IPS DF 4.7 (cell line): ENCODE results near the gene ALKBH3.

Experiments used
- DNase-seq: peaks from one replicate; pipeline ENCODE4 v3.0.0-alpha.2; 2013; ENCODE audit warnings: low spot score; ENCODE audit errors: extremely low read depth

The ALKBH3 gene

GRCh38 chr11:43937434-43938411, 57.1 kb downstream of the ALKBH3 start:
- no peak for DNase-seq

- no peak for DNase-seq
Observed at GRCh38 chr11:43941257-43941994, 60.8 kb downstream of the ALKBH3 start.

GRCh38 chr11:43942662-43943371, 62.2 kb downstream of the ALKBH3 start:
- no peak for DNase-seq

DNA sequence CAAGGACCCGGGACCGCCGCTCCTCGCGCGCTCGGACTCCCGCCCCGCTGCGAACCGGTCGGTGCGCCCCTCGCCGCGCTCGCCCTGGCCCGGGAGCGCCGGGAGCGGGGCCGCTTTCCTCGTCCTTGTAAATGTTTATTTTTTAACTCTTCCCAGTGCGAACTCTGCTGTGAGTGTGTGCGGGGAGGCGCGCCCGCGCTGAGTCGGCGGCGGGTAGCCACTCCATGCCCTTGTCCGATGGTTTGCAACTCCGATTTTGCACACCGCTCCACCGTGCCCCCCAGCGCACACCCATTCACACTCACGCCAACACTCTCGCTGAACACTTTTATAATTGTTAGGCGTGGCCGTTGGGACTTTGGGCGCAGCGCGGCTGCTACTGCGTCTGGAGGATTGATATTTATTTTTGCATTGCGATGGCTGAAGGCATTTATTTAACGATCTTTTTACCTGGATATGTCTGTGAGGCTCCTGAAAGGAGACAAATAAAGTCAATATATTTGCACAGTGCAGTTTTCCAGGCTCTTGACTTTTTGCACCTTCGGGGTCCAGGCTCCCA, 62.8 kb downstream of the ALKBH3 start:
- no peak for DNase-seq

DNA sequence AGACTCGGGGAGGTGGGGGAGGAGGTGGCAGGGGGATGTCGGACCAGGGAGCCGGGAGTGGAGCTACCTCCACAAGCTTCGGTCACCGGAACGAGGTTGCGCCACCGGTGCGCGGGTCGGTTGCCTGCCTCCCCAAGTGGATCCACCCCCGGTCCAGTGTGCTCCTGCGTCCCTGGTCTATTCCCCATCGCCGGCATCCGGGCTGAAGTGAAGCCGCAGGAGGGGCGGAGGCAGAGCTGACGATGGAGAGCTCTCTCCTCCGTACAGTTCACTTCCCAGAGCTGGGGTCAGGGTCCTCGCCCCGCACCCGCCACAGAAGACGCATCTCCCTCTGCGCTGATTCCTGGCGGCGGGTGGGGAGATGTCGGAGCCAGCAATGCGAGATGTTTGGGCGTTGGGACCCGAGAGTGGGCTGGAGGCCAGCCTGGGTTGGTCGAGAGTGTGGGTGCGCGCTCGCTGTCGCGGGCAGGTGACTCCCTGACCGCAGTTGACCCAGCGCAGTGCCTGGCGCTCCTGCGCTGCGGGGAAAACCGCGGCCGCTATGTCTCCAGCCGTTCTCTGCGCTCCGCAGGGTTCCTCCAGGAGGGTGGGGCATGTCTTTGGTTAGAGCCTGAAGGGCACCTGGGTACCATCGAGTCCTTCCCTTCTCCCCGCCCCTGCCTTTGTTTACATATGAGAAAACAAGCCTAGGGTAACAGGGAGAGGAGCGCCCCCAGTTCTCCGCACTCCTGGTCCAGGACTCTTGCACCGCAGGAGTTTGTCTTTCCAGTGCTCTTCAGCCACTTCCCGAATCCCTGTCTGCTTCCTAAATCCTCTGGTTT, 63.5 kb downstream of the ALKBH3 start:
- DNase-seq, result no peak

DNA sequence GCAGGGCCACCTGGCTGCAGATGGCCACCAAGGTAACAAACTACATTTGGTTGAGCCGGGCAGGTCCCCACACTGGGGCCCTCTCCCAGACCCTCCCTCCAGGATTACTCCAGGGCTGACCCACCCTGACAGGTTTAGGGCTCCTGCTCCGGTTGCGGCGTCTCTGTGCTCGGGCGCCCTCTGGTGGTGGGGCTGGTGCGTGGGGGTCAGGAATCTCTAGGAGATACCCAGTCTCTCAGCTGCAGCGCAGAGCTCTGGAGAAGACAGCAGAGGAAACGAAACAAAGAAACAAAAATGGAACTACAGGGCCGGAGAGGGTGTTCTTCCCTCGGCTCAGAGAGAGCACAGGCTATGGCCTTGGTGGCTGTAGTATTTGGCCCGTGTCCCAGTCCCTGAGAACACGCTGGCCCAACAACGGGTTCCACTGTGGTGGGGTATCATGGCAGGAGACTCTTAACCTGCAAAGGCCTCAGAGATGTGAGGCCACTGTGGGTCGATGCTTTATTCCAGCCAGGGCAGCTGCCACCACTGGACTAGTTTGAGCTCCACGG, 64.2 kb downstream of the ALKBH3 start:
- no peak for DNase-seq

GRCh38 chr11:43947003-43947500, 66.4 kb downstream of the ALKBH3 start:
- DNase-seq, result no peak

DNA sequence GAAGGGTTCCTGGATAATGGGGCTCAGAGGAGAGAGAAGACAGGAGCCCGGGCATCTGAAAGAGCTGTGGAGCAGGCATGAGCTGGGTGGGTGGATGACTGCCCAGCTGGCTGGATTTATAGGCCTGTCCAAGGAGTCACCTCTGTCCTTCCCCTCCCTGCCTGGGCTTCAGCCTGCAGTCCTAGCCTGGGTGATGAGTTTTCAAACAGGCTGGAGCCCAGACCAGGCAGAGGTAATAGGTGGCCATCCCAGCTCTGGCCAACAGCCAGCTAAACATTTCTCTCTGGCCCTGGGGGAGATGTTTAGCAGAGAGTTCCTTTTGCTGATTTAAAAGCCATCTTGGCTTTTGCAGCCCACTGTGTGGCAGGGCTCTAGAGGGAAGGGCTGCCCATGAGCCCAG, 67.2 kb downstream of the ALKBH3 start:
- DNase-seq, result no peak

DNA sequence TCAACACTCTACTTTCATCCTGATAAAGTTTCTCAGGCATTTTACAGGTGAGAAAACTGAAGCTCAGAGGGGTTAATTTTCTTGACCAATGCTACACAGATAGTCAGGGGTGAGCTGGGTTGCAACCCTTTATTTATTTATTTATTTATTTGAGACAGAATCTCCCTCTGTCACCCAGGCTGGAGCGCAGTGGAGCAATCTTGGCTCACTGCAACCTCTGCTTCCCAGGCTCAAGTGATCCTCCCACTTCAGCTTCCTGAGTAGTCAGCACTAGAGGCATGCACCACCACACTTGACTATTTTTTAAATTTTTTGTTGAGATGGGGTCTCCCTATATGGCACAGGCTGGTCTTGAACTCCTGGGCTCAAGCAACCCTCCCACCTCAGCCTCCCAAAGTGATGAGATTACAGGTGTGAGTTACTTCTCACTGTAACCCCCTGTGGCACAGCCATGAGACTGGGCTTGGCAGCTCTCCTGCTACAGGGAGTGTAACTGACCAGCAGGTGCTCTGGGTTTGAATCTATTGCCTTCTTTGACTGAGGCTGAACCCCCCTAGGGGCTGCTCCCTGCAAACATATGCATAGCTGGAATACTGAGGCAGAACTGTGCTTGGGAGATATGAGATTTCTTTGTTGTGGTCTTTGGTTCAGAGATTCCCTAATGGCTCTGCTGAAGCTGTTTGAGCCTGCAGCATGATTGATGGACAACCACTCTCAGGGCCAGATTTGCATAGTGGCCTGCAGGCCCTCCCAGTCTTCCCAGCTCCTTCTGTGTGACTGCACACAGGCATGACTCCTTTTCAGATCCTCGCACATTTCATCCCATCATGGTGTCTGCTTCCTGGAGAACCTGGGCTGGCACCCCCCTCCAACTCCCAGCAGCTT, 68.0 kb downstream of the ALKBH3 start:
- DNase-seq, result no peak

GRCh38 chr11:43950311-43950855, 69.8 kb downstream of the ALKBH3 start:
- no peak for DNase-seq

- DNase-seq, result no peak
Observed at GRCh38 chr11:43951231-43951630, 70.6 kb downstream of the ALKBH3 start.

DNA sequence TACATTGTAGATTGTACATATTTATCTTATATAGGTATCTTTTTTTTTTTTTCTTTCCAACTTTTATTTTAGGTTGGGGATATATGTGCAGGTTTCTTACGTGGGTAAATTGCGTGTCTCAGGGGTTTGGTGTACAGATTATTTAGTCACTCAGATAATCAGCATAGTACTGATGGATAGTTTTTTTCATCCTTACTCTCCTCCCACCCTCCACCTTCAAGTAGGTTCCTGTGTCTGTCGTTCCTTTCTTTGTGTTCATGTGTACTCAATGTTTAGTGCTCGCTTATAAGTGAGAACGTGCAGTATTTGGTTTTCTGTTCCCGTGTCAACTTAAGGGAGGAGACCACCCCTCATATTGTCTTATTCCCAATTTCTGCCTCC, 71.4 kb downstream of the ALKBH3 start:
- no peak for DNase-seq

DNA sequence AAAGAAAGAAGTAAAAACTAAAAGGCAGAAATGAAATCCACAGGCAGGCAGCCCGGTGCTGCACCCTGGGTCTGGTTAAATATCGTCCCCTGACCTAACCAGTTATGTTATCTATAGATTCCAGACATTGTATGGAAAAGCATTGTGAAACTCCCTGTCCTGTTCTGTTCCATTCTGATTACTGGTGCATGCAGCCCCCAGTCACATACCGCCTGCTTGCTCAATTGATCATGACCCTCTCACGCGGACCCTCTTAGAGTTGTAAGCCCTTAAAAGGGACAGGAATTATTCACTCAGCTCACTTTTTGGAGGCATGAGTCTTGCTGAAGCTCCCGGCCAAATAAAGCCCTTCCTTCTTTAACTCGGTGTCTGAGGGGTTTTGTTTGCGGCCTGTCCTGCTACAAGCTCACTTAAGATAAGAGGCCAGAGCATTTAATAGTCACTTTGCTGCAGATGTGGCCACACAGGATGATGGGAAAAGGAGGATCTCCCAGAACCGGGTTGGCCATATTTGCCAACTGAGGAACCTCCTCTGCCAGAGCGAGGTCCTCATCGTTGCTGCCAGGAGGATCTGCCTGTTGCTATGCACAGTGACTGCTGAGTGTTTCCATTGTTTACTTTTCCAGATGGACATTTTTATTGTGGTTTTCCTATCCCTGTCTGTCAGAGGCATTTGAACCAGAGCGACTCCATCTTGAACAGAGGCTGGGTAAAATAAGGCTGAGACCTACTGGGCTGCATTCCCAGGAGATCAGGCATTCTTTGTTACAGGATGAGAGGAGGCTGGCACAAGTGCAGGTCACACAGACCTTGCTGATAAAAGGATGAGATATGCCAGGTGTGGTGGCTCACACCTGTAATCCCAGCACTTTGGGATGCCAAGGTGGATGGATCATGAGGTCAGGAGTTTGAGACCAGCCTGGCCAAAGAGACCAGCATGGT, 72.0 kb downstream of the ALKBH3 start:
- no peak for DNase-seq

DNA sequence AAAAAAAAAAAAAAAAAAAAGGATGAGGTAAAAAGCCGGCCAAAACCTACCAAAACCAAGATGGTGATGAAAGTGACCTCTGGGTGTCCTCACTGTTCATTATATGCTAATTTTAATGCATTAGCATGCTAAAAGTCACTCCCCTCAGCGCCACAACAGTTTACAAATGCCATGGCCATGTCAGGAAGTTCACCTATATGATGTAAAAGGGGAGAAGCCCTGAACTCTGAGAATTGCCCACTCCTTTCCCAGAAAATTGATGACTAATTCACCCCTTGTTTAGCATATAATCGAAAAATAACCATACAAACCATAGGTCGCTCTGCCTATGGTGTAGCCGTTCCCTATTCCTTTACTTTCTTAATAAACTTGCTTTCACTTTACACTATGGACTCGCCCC, 72.9 kb downstream of the ALKBH3 start:
- DNase-seq, result no peak

DNA sequence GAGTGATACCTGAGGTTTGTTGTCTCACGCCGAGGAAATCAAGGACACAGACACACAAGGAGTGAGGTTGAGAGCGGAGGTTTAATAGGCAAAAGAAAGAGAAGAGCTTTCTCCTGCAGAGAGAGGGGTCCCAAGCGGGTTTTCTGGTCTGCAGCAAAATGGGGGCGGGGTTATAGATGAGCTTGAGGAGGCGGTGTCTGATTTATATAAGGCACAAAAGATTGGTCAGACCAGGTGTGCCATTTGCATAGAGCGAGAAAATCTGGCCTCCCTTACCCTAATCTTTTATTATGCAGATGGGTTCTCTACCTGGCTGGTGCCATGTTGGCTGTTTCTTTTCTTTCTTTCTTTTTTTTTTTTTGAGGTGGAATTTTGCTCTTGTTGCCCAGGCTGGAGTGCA, 73.6 kb downstream of the ALKBH3 start:
- no peak for DNase-seq

DNA sequence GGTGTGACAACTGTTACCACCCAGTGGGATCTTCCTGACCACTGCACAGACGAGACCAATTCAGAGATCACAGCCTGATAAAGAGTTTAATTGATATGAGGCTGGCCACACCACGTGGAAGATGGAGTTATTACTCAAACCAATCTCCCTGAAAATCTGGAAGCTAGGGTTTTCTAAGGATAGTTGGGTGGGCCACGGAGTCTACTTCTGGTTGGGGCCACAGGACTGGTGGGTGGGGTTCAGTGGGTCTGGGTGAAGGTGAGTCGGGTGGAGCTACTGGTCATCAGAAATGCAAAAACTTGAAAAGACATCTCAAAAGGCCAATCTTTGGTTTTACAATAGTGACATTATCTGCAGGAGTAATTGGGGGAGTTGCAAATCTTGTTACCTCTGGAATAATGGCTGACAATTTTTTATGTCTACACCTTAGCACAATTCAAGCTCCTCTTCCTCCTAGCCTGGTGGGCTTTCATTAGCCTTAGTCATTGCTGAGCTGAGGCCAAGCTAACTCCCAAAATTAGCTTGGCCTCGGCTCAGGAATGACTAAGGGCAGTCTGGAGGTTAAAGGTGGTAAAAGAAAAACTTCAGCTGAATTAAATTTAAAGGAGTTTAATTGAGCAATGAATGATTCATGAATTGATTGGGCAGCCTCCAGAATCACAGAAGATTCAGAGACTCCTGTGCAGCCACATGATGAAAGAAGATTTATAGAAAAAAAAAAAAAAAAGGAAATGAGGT, 74.9 kb downstream of the ALKBH3 start:
- DNase-seq, result no peak

DNA sequence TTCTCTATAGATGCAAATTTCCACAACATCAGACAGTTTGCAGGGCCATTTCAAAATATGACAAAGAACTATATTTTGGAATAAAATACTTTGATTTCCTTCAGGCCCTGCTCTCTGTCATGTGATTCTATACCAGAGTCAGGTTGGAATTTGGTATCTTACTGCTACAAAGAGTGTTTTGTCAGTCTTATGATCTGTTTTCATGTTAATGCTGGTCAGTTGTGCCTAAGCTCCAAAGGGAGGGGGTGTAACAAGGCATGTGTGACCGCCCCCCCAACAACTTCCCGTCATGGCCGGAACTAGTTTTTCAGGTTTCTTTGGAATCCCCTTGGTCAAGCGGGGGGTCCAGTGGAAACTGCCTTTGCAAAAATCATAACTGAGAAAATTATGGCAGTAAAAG, 76.9 kb downstream of the ALKBH3 start:
- DNase-seq, result no peak
